Esophagus squamous epithelium (tissue), 4 donors: ENCODE measurements around the gene FAM204A.

Experiments
- POLR2A ChIP-seq, 4 donors: fragments of 450-650 bp; IDR thresholded peaks; one replicate each; pipeline ENCODE4 v1.6.1; 2017; ENCODE audit warnings: antibody characterized with exemption in 4 of 4, mild to moderate bottlenecking in 4 of 4, moderate library complexity in 3 of 4
- TF ChIP-seq, protein P1 (sequence below), 6 experiments: fragments of 450-650 bp in 4 of 6; fragments of 200-600 bp in 2 of 6; sonication (generic) in 2 of 6; IDR thresholded peaks; one replicate each; pipeline ENCODE4 v1.5.1; 2016 to 2019; ENCODE audit warnings: antibody characterized with exemption in 6 of 6, mild to moderate bottlenecking in 4 of 6, moderate library complexity in 4 of 6

DNA sequence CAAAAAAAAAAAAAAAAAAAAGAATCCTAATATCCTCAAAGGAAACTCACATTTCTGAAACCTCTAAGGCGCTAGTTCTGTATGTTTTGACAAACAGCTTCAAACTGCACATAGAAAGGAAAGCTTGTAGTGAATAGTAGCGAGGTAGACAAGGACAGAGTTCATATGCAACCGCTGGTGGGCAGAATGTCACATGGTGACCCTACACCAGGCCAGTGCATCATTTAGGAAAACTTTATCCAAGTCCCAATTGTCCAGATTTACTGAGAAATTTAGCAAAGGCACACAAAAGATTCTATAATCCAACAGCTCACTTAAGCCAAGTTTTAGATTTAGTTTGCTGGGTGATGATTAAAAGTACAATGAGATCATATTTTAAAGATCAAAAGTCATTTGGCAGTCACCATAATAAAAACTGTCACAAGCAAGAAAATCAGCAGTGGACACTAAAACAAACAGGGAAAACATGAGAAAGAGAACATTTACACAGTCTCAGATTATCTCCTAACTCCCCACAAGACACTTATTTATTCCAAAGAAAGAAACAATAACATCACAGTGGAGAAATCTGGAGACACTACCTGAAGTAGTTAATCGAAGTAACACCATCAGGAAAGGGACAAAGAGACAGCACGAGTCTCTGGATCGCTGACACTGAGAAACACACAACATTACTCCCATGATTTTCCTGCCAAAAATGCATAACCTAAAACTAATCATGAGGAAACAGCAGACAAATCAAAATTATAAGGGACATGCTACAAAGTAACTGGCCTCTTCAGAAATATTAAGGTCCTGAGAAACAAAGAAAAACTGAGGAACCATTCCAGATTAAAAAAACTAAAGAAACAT is 20.2 kb downstream of the FAM204A start:
- TF ChIP-seq POLR2A (IDR thresholded peaks at IDR 0.05) = no peak
- TF ChIP-seq, protein P1, sequence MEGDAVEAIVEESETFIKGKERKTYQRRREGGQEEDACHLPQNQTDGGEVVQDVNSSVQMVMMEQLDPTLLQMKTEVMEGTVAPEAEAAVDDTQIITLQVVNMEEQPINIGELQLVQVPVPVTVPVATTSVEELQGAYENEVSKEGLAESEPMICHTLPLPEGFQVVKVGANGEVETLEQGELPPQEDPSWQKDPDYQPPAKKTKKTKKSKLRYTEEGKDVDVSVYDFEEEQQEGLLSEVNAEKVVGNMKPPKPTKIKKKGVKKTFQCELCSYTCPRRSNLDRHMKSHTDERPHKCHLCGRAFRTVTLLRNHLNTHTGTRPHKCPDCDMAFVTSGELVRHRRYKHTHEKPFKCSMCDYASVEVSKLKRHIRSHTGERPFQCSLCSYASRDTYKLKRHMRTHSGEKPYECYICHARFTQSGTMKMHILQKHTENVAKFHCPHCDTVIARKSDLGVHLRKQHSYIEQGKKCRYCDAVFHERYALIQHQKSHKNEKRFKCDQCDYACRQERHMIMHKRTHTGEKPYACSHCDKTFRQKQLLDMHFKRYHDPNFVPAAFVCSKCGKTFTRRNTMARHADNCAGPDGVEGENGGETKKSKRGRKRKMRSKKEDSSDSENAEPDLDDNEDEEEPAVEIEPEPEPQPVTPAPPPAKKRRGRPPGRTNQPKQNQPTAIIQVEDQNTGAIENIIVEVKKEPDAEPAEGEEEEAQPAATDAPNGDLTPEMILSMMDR (IDR thresholded peaks at IDR 0.05) = no peak
